Duodenal mucosa (tissue), 2 donors: Measurements from ENCODE around the gene ABHD6.
"Not testable (repeated sequence)": the region's sequence is repeated elsewhere in the genome, so short reads cannot be mapped to it uniquely, and the experiment has no call there.

ENCODE experiments used
- H3K27ac ChIP-seq: one replicate; pipeline ENCODE4 v1.7.0; 2013; ENCODE audit warnings: low read depth, low read length
- H3K27me3 ChIP-seq, 2 donors: one replicate each; pipeline ENCODE4 v1.7.0; 2013; ENCODE audit warnings: low read length in 2 of 2, control low read depth in 1 of 2; ENCODE audit not compliant: insufficient read depth in 2 of 2, control insufficient read depth in 1 of 2
- H3K36me3 ChIP-seq, 2 donors: one replicate each; pipeline ENCODE4 v1.7.0; 2013; ENCODE audit warnings: low read length in 2 of 2, control low read depth in 1 of 2; ENCODE audit not compliant: insufficient read depth in 2 of 2, control insufficient read depth in 1 of 2
- H3K4me1 ChIP-seq, 2 donors: one replicate each; pipeline ENCODE4 v1.7.0; 2013; ENCODE audit warnings: low read length in 2 of 2, control low read depth in 1 of 2; ENCODE audit not compliant: insufficient read depth in 2 of 2, control insufficient read depth in 1 of 2
- H3K4me3 ChIP-seq, 2 donors: one replicate each; pipeline ENCODE4 v1.7.0; 2013; ENCODE audit warnings: low read length in 2 of 2, low read depth in 1 of 2
- H3K9ac ChIP-seq, 2 donors: one replicate each; pipeline ENCODE4 v1.7.0; 2013; ENCODE audit warnings: low read length in 2 of 2, low read depth in 1 of 2
- H3K9me3 ChIP-seq, 2 donors: one replicate each; pipeline ENCODE4 v1.7.0; 2013; ENCODE audit warnings: low read length in 2 of 2, control low read depth in 1 of 2; ENCODE audit not compliant: control insufficient read depth in 1 of 2

ABHD6 gene

GRCh38 chr3:58197588-58197987, 40.0 kb upstream of the ABHD6 start:
- peaks cover 3 to 9% of the 10 kb centered on the region in 2 donors for H3K4me1 ChIP-seq
- H3K4me3 ChIP-seq, result no peak overlapping the region
- no peaks in the 10 kb centered on the region for H3K27me3 ChIP-seq
- H3K9ac ChIP-seq, result no peak overlapping the region
- H3K27ac ChIP-seq, result no peak overlapping the region
- H3K9me3 ChIP-seq, result no peaks in the 10 kb centered on the region
- H3K36me3 ChIP-seq, result no peaks in the 10 kb centered on the region

DNA sequence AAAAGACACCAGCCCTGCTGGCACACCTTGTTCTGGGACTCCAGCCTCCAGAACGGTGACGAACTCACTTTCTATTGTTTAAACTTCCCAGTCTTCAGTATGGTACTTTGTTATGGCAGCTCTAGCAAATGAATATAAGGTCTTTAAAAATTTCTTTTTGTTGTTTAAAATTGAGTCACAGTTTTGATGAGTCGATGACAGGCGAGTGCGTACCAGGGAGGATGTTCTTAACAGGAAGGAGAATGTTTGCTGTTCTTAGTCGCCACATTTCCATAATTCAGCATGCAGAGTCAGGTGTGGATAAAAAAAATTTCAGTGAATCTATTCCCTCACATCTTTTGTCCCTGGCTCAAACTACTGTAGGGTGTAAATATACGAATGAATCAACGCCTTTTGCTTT, 39.2 kb upstream of the ABHD6 start:
- Histone ChIP-seq H3K27me3 (no peaks in the 10 kb centered on the region), H3K4me1 (peaks cover 3 to 9% of the 10 kb centered on the region in 2 donors), H3K27ac (no peak overlapping the region), H3K9me3 (no peaks in the 10 kb centered on the region), H3K36me3 (no peaks in the 10 kb centered on the region), H3K4me3 (no peak overlapping the region), H3K9ac (no peak overlapping the region)

GRCh38 chr3:58198804-58199203, 38.8 kb upstream of the ABHD6 start:
- no peak overlapping the region for H3K27ac ChIP-seq
- H3K4me1 ChIP-seq, result peaks cover 3 to 9% of the 10 kb centered on the region in 2 donors
- no peak overlapping the region for H3K4me3 ChIP-seq
- H3K36me3 ChIP-seq, result no peaks in the 10 kb centered on the region
- H3K27me3 ChIP-seq, result no peaks in the 10 kb centered on the region
- H3K9me3 ChIP-seq, result no peaks in the 10 kb centered on the region
- no peak overlapping the region for H3K9ac ChIP-seq

GRCh38 chr3:58200121-58200709, 37.4 kb upstream of the ABHD6 start:
- no peaks in the 10 kb centered on the region for H3K36me3 ChIP-seq
- H3K4me3 ChIP-seq, result no peak overlapping the region
- H3K27me3 ChIP-seq, result no peaks in the 10 kb centered on the region
- H3K27ac ChIP-seq, result no peak overlapping the region
- no peaks in the 10 kb centered on the region for H3K9me3 ChIP-seq
- H3K9ac ChIP-seq, result no peak overlapping the region
- peaks cover 3 to 9% of the 10 kb centered on the region in 2 donors for H3K4me1 ChIP-seq

GRCh38 chr3:58200846-58201355, 36.7 kb upstream of the ABHD6 start:
- H3K36me3 ChIP-seq, result no peaks in the 10 kb centered on the region
- H3K27ac ChIP-seq, result no peak overlapping the region
- no peak overlapping the region for H3K4me3 ChIP-seq
- H3K27me3 ChIP-seq, result no peaks in the 10 kb centered on the region
- H3K9ac ChIP-seq, result no peak overlapping the region
- no peaks in the 10 kb centered on the region for H3K9me3 ChIP-seq
- H3K4me1 ChIP-seq, result peaks cover 3 to 9% of the 10 kb centered on the region in 2 donors

DNA sequence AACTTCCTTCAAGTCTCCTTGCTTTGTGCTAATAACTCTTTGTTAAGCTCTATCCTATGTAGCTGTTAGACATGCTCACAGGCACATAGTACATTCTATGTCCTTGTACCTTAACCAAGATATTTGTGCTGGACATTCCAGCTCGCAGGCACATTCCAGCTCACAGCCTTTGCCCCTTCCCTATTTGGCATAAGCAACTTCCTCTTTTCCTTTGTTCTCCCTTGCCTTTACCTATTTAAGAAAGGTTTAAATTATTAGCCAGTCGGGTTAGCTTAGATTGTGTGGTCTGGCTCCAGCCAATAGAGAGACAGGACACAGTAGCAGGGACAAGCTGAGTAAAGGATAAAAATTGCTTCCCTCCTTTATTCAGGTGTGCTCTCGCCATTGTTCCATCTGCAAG, 36.1 kb upstream of the ABHD6 start:
- not testable (repeated sequence) for H3K4me3 ChIP-seq, H3K4me1 ChIP-seq, H3K36me3 ChIP-seq, H3K27me3 ChIP-seq, H3K9ac ChIP-seq, H3K9me3 ChIP-seq, H3K27ac ChIP-seq

DNA sequence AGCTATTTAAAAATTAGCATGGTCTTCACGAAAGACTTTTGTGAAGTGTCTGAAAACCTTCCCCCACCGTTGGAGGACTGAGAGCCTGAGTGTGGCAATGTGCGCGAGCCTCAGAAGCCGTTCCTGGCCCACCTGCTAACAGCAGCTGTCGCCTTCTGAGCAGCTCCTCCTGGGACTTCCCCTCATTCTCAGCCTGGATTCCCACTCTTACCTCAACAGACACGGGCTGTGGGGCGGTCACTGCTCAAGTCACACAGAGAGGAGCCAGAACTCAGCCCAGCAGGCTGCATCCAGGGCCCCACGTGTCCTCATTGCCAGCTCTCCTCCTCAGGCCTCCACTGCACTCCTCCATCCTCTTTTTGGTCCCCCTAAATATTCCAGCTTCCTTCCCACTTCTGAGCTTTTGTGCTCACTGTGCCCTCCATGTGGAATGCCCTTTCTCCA, 34.7 kb upstream of the ABHD6 start:
- Histone ChIP-seq H3K27me3 (no peaks in the 10 kb centered on the region), H3K4me3 (no peak overlapping the region), H3K9ac (no peak overlapping the region), H3K36me3 (no peaks in the 10 kb centered on the region), H3K27ac (no peak overlapping the region), H3K9me3 (no peaks in the 10 kb centered on the region), H3K4me1 (peaks cover 0 to 9% of the 10 kb centered on the region in 2 donors)

DNA sequence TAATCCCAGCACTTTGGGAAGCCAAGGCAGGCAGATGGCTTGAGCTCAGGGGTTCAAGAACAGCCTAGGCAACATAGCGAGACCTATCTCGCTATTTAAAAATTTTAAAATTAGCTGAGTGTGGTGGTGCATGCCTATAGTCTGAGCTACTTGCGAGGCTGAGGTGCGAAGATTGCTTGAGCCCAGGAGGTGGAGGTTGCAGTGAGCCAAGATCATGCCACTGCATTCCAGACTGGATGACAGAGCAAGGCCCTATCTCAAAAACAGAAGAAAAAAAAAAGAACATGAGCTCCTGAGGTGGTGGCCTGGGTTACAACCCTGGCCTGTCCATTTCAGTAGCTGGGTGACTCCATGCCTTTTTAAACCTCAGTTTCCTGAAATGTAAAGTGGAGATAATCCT, 34.1 kb upstream of the ABHD6 start:
- Histone ChIP-seq H3K27ac (no peak overlapping the region), H3K9ac (no peak overlapping the region), H3K4me1 (peaks cover 0 to 9% of the 10 kb centered on the region in 2 donors), H3K4me3 (no peak overlapping the region), H3K27me3 (no peaks in the 10 kb centered on the region), H3K9me3 (no peaks in the 10 kb centered on the region), H3K36me3 (no peaks in the 10 kb centered on the region)

DNA sequence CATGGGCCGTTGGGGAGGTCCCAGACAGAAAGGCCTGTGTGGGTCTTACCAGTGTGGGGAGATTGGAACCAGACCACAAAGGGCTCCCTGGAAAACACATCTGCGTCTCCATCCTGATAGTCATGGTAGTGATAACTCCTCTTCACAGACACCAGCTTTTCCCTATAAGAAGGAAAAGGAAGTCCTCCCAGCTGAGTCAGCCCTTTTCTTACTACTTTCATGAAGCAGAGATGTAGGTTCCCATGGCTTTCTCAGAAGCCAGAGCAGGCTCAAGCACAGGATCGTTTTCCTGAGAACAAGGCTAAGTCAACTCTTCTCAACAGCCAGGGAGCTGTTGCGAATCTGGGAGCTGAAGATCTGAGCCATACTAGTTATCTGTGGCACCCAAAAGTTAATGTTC, 32.9 kb upstream of the ABHD6 start:
- Histone ChIP-seq H3K4me3 (no peak overlapping the region), H3K4me1 (peaks cover 0 to 11% of the 10 kb centered on the region in 2 donors), H3K9me3 (no peaks in the 10 kb centered on the region), H3K9ac (no peak overlapping the region), H3K27me3 (no peaks in the 10 kb centered on the region), H3K27ac (no peak overlapping the region), H3K36me3 (no peaks in the 10 kb centered on the region)

- Histone ChIP-seq H3K4me3 (no peak overlapping the region), H3K9me3 (no peaks in the 10 kb centered on the region), H3K9ac (no peak overlapping the region), H3K4me1 (peaks cover 0 to 13% of the 10 kb centered on the region in 2 donors), H3K36me3 (no peaks in the 10 kb centered on the region), H3K27ac (no peak overlapping the region), H3K27me3 (no peaks in the 10 kb centered on the region)
Observed at GRCh38 chr3:58205981-58206380, 31.6 kb upstream of the ABHD6 start.
